22Rv1 (cell line): ENCODE measurements around the gene SLC13A3.

Experiments used
- H3K27ac ChIP-seq: fragments of 450-650 bp; 2 replicates; pipeline ENCODE4 v1.5.1; 2017
- ZFX ChIP-seq: fragments of 450-650 bp; IDR thresholded peaks from 2 replicates; pipeline ENCODE4 v1.6.1; 2017; ENCODE audit warnings: antibody characterized with exemption, borderline replicate concordance
- TF ChIP-seq, protein P1 (sequence below): fragments of 450-650 bp; IDR thresholded peaks from 2 replicates; pipeline ENCODE4 v1.5.1; 2017; ENCODE audit warnings: mild to moderate bottlenecking

SLC13A3 gene

DNA sequence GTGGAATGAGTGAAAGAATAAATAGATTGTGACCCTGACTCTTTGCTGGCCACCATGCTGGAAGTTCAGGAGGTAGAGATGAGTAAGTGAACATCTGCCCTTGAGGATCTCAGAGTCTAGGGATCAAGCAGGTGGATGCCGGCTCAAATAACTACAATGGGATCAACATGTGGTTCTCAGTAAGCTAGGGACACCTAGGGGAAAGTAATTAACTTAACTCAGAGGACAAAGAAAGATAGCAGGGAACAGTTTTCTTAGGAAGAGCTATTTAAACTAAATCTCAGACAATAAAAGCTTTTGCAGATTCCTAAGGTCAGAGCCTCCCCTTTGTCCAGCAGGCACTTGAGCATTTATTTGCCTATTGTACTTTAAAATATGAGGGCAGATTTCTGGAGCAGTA lies 29.1 kb downstream of the SLC13A3 start:
- H3K27ac ChIP-seq: no peak overlapping the region
- TF ChIP-seq ZFX: no peak
- TF ChIP-seq, protein P1, sequence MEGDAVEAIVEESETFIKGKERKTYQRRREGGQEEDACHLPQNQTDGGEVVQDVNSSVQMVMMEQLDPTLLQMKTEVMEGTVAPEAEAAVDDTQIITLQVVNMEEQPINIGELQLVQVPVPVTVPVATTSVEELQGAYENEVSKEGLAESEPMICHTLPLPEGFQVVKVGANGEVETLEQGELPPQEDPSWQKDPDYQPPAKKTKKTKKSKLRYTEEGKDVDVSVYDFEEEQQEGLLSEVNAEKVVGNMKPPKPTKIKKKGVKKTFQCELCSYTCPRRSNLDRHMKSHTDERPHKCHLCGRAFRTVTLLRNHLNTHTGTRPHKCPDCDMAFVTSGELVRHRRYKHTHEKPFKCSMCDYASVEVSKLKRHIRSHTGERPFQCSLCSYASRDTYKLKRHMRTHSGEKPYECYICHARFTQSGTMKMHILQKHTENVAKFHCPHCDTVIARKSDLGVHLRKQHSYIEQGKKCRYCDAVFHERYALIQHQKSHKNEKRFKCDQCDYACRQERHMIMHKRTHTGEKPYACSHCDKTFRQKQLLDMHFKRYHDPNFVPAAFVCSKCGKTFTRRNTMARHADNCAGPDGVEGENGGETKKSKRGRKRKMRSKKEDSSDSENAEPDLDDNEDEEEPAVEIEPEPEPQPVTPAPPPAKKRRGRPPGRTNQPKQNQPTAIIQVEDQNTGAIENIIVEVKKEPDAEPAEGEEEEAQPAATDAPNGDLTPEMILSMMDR: no peak

DNA sequence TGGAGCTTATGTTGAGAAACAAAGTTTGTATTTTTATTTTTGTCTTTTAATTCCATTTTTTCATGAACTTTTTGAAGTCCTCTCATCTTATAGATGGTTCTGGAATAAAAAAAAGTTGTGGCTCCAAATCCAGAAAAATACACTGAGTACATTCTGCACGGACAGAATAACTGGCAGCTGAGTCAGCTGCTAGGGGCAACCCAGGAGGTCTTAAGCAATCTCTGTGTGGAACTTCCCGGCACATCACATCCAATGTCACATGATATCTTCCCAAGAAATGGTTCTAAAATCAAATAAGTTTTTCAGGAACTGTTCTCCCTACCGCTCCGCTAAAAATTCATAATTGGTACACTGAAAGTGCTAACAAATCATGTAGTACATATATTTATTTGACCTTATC lies 29.8 kb downstream of the SLC13A3 start:
- no peak for TF ChIP-seq ZFX
- TF ChIP-seq, protein P1: no peak
- no peak overlapping the region for H3K27ac ChIP-seq

DNA sequence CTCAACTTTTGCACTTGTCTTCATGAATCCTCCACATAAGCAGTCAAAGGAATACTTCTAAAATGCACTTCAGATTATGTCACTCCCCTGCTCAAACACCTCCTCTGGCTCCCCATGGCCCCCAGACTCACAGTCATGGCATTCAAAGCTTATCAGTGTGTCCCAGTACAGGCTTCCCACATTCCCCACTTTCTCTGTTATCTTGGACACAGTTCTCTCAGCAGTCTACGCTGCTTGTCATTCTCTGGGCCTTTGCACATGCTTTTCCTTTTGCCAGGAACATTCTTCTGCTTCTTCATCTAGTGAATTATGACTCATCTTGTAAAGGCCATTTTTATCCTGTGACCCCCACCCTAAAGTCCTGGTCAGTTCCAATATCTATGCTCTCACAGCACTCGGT lies 31.8 kb downstream of the SLC13A3 start:
- TF ChIP-seq, protein P1: no peak
- TF ChIP-seq ZFX: no peak
- no peak overlapping the region for H3K27ac ChIP-seq

DNA sequence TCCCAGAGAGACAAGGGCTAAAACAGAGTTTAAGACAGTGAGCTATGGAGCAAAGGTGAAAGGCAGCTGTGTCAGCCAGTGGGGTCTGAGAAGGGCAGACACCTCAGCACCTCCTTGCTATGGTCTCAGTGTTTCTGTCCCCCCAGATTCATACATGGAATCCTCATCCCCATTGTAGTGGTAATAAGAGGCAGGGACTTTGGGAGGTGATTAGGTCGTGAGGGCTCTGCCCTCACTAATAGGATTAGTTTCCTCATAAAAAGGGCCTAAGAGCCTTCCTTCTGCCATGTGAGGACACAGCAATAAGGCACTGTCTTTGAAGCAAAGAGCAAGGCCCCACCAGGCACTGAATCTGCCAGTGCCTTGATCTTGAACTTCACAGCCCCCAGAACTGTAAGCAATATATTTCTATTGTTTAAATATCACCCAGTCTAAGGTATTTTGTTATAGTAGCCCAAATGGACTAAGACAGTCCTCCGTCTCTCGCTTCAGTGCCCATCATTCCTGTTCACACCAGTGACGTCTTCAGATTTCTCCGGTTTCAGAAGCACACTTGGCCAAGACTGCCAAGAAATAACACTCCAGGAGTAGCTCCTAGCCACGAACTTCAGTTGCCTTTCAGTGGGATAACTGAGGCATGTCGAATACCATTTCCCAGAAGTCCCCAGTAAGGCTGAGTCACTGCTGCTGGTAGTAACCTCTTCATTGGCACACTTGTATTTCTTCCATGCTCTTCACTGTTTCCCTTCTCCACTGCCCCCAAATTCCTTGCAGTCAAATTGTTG lies 32.8 kb downstream of the SLC13A3 start:
- TF ChIP-seq ZFX: no peak
- TF ChIP-seq, protein P1: no peak
- no peak overlapping the region for H3K27ac ChIP-seq

DNA sequence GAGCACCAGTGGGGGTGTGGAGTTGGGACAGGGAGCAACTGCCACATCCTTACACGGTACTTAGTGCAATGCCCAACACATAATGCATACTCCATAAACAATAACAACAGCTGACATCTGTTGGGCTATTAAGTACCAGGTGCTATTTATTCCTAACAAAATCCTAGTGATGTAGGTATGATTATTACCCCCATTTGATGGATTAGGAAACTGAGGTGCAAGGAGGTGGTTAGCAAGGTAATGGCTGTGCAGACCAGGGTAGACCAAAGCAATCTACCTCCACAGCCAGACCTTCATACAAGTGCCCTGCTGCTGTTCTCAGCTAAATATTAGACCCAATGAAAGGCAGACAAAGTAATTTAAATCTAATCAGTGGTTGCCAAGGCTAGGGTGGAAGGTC lies 36.8 kb downstream of the SLC13A3 start:
- no peak overlapping the region for H3K27ac ChIP-seq
- TF ChIP-seq, protein P1: no peak
- TF ChIP-seq ZFX: no peak

DNA sequence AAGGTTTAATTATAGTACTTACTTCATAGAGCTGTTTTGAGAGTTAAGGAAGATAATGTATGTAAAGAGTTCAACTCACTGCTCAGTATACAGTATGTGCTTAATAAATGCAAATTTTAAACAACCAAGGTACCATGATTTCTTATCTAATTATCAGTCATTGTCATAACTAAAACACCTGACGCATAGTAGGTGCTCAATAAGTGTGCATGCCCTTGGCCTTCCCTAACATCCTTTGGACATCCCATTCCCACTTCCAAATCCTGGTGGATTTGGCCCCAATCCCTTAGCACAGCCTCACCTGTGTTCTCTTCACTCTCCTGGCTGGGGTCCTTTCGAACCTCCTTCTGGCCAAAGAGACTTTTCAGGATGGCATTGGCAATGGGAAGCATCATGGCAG lies 41.1 kb downstream of the SLC13A3 start:
- no peak overlapping the region for H3K27ac ChIP-seq
- TF ChIP-seq ZFX: no peak
- TF ChIP-seq, protein P1: no peak

DNA sequence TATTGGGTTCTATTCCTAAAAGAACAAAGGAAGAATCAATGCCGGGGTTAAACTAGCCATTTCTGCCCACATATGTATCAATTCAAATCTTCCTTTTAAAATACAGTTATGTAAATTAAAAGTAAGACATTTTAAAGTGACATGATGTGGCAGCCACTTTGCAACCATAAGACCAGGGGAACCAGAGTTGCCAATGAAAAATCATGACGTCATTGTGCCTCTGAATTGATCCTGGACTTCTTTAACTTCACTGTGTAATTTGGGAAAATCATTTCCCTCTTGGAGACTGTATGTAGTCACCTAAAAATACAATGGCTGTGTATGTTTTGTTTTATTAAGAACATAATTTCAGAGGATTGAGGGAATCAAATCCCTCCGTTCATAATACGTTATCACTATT lies 42.2 kb downstream of the SLC13A3 start:
- H3K27ac ChIP-seq: no peak overlapping the region
- TF ChIP-seq ZFX: no peak
- TF ChIP-seq, protein P1: no peak
